Islet of Langerhans (tissue), 1 donor: ENCODE measurements around the gene VWA5A.
"Not testable (repeated sequence)": the region's sequence is repeated elsewhere in the genome, so short reads cannot be mapped to it uniquely, and the experiment has no call there.

ENCODE experiments used
- FAIRE-seq: peaks from one replicate; lab custom pipeline; 2011; peaks lifted over from hg19 to GRCh38; lab: Jason Lieb, UNC

Gene VWA5A

DNA sequence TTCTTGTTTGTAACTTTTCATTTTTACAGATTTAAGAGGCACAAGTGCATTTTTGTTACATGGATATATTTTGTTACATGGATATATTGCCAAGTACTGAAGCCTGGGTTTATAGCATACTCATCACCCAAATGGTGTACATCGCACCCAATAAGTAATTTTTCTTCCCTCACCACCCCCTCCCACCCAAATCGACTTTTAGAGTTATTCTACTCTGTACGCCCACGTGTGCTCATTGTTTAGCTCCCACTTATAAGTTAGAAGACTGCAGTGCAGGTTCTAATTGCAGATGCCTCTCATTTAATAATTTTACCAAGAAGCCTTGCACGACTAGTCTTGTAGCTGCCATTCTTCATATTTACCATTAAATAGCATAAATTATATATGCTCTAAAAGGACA is 20.5 kb upstream of the VWA5A start:
- FAIRE-seq, result no peak

GRCh38 chr11:124096364-124096763 is 18.9 kb upstream of the VWA5A start:
- FAIRE-seq, result no peak

GRCh38 chr11:124098141-124098540 is 17.1 kb upstream of the VWA5A start:
- FAIRE-seq, result peak; percentile 5

DNA sequence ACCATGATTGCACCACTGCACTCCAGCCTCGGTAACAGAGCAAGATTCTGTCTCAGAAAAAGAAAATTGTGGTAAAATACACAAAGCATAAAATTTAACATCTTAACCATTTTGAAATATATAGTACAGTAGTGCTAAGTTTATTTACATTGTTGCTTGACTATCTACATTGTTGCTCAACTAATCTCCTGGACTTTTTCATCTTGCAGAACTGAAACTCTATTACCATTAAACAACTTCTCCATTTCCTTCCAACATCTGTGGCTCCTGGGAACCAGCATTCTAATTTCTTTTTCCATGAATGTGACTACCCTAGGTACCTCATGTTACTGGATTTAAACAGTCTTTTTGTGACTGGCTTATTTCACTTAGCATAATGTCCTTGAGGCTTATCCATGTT is 13.5 kb upstream of the VWA5A start:
- FAIRE-seq, result no peak

DNA sequence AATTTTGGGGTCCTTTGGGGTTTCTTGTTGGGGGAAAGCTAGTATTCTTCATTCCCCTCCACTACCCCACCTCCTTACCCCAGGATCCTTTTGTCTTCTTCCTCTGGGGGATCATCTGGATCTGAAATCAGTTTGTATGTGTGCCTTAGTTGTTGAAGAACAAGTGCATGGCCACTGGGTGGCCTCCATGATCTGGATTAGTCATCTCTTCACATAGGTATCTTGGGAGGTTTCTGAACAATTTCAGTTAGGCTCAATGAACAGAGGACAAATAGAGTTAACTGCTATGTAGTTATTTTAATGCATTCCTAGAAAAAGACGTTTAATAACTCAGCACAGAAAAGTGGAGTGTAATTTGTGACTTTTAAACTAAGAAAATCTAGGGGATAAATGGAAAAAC is 7.1 kb upstream of the VWA5A start:
- peak; percentile 69 for FAIRE-seq

DNA sequence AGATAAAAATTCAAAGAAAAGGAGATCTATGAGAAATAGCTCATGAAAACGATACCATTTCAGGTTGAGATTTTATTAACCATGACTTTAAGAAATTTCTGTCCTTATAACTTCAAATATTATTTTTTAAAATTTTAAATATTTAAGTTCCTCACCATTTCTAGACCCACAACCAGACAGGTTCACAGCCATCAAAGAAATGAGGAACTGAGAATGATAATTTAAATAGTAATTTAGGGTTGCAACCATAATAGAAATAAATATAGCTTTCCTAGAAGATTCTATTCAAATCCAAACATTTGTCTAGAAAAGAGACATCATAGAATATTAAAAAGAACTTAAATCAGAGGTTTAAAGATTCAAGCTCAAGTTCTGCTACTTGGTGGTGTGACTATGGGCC is 5.9 kb upstream of the VWA5A start:
- FAIRE-seq, result no peak

GRCh38 chr11:124110201-124110600 is 5.0 kb upstream of the VWA5A start:
- no peak for FAIRE-seq

DNA sequence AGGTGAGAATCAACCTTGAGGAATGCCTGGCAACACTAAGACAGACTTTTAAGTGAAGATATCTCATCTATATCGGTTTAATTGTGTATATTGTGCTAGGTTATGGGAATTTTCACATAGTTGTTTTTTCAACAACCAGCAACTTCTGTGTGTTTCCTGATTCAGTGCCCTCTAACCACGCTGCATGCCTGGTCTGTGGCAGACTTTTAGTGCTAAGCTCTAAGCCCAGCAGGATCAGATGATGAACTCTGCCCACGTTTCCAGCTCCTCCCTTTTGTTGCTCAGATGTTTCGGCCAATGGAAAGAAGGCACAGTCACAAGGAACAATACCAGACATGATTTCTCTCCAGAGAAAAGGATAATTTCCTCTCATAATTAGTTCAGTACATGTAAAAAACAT is 1.4 kb upstream of the VWA5A start:
- FAIRE-seq, result no peak

- FAIRE-seq, result no peak
These were observed 749 bp downstream of the VWA5A start for GRCh38 chr11:124115782-124116616.

DNA sequence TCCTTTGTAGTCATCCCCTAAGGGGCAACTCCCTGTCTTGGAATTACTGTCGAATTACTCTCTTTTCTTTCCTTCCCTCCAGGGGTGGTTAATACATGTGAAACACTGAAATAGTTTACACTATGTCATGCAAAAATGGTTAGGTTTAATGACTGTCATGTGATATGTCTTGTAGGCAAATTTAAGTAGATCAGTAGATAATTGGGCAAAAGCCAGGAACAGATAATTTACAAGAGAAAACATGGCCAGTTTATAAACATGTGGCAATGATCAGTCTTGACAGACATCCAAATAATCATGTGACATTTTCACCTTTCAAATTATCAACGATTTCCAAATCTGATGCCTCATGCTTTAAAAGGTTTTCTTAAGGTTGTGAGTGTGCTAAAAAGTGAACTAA is 3.9 kb downstream of the VWA5A start:
- no peak for FAIRE-seq

- no peak for FAIRE-seq
These were observed 5.6 kb downstream of the VWA5A start for GRCh38 chr11:124120891-124121290.

DNA sequence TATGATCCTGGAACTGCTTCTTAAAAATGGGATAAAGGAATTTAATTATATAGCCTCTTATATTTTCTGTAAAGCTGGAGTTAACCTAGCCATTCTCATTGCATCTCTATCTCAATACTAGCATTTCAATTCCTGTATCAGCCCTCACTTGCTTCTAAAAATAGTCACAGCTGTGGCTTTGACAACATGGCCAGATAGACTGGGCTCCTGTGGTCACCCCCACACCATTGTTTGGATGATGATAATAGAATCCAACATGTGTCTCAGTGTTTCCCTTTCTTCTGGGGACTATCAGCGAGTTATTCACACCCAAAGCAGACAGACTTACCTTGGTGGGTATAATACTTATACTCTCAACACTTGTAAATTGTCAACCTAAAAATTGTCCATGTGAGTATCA is 6.9 kb downstream of the VWA5A start:
- no peak for FAIRE-seq

GRCh38 chr11:124123622-124124021 is 8.4 kb downstream of the VWA5A start:
- no peak for FAIRE-seq

- not testable (repeated sequence) for FAIRE-seq
These were observed 11.9 kb downstream of the VWA5A start for GRCh38 chr11:124127134-124127533.

DNA sequence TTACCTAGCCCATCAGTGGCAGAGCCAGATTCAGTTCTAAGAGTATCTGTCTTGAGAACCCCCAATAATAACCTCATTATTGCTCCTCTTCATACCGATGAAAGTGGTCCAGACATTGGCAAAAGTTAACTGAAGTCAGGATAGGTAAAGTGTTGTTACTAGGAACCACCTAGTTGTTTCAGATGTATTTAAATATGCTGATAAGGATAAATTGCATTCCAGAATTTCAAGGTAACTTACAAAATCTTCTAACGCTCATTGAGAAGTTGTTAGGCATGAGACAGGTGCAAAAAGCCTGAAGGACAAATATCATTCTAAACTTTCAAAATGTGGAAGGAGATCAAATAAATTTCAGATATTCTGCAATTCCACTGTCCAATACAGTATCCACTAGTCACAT is 27.8 kb downstream of the VWA5A start:
- no peak for FAIRE-seq

DNA sequence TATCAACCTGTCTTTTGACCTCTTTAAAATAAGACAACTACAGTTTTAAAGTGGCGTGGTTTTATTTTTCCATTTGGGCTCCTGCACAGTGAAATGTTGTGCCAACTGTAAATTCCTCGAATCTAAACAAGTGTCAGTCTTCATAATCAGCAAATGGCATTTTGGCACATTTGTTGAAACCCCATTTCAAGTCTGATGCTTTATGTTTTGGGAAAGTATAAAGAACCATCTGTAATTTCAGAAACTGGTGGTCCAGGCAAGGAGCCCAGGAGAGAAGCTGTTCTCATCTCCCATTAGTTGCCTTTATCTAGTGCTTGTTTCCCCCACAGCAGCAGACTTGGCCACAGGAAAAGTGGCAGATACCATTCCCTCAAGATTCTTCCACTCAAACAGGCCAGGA is 32.7 kb downstream of the VWA5A start:
- no peak for FAIRE-seq

DNA sequence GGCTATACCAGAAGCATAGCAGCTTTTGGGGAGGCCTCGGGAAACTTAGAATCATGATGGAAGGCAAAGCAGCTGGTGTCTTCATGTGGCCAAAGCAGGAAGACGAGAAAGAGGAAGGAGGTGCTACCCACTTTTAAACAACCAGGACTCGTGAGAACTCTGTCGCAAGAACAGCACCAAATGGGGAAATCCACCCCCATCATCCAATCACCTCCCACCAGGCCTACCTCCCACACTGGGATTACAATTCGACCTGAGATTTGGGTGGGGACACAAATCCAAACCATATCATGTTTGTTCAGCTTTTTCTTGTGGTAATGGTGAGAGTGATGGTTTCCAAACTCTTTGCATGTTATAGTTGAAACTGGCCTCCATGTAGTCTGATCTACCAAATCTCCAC is 35.4 kb downstream of the VWA5A start:
- no peak for FAIRE-seq

DNA sequence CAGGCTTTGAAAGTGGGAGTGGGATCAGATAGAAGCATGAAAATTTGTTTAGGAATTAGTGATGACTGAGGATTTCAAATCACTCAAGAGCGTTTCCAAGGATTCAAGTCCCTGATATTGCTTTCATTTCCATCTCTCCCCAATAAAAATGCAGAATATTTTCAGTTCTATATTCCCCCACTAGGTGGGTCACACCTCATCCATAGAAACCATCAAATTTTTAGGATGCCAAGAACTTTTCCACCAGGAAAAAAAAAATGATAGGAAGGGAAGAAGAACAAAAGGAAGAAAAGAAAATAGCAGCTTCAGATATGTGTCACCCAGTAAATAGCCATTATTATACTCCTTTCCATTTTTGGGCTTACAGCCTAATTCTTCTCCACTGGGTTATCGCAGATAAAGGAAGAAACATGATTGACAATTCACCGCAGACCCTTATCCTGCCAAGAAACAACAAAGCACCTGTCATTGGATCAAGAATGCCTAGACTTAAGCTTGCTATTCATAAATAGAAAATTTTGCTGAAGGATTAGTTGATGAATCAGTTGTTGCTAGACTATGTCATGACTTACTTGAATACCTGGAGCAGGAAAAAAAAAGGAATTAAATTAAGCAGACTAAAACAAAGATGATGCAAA is 37.6 kb downstream of the VWA5A start:
- peak; percentile 76 for FAIRE-seq

- no peak for FAIRE-seq
These were observed 38.6 kb downstream of the VWA5A start for GRCh38 chr11:124153821-124154220.

- FAIRE-seq, result no peak
These were observed 44.2 kb downstream of the VWA5A start for GRCh38 chr11:124159481-124159880.

DNA sequence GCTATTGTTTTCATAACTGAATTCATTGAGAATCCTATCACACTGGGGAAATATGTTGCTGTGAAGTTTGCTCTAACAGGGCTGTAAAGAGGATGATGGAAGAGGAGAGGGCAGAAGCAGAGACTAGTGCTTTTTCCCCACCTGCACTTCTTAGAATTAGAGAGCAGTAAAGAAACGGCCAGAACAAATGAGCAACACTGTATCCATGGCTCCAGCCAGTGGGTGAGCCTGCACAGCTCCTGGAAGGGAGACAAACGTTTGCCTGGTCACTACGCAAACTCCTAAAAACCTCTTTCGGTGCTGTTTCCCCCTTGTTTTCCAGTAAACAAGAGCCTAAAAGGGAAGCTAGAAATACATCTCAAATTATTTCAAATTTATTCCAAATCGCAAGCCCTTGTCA is 45.7 kb downstream of the VWA5A start:
- no peak for FAIRE-seq

- FAIRE-seq, result peak; percentile 99
These were observed 52.6 kb downstream of the VWA5A start for GRCh38 chr11:124167826-124168231.

DNA sequence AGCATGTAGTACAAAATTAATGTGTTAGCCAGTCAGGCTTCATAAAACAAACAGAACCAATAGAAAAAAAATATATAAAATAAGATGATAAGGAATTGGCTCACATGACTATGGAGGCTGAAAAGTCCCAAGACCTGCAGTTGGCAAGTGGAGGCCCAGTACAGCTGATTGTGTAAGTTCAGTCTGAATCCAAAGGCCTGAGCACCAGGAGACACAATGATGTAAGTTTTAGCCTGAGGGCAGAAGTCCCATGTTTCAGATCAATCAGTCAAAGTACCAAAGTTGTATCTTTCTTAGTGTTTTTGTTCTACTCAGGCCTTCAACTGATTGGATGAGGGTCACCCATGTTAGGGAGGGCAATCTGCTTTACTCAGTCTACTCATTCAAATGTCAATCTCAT is 53.5 kb downstream of the VWA5A start:
- FAIRE-seq, result no peak

GRCh38 chr11:124170315-124170714 is 55.1 kb downstream of the VWA5A start:
- FAIRE-seq, result not testable (repeated sequence)
